HG02938 (cell line): ENCODE data around the gene RPA1.

Experiments used
- ATAC-seq: cut with Tn5 transposase; IDR thresholded peaks from one replicate; pipeline ENCODE4 v1.9.1; 2021; ENCODE audit warnings: mild to moderate bottlenecking, moderate library complexity; ENCODE audit not compliant: unreplicated experiment

RPA1 gene

DNA sequence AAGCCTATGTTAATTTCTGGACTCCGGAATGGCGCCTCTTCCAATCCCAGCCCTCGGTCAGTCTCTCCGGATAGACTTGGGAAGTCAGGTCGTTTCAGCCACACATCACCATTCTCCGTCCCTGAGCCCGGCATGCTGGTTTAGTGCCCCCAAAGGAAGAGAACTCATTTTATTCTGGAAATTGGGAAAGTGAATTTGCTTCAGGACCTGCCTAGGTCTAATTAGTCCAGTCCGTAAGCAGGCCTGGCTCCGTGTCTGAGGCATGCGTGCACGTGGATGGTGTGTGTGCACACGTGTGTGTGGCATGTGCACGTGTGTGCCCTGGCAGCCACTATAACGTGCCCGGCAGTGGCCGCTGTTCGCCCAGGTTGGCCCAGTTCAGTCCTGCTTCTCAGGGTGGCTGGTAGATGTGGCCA lies 77.4 kb downstream of the RPA1 start:
- ATAC-seq, result no peak

GRCh38 chr17:1907909-1908698 lies 78.3 kb downstream of the RPA1 start:
- ATAC-seq, result no peak

DNA sequence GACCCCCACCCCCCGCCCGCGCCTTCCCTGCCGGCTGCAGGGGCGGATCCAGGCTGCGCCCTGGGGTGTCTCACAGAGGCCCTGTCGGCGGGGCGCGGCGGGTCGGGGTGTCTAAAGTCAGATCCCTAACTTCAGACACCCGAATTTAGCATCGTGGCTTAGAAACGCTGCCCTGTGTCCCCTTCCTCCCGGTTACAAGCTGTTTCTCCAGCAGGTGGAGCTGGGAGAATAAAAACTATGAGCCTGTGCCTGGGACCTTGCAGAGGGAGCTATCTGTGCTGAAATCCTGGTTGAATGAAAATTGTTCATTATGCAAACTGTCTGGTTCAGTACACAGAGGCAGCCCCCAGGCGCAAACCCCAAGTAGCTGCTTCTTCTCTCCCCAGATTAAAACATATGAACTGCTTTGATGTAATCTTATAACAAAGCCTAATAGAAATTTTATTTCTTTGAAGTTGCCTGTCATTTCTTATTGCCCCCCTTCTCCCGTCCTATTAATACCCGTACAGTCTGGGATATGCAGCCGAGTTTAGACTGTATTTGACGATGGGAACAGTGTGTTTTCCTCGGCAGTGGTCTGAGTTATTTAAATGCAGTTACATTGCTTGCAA lies 79.0 kb downstream of the RPA1 start:
- no peak for ATAC-seq

GRCh38 chr17:1909985-1910384 lies 80.2 kb downstream of the RPA1 start:
- ATAC-seq, result no peak

GRCh38 chr17:1912146-1912545 lies 82.3 kb downstream of the RPA1 start:
- ATAC-seq, result no peak

- no peak for ATAC-seq
Observed at GRCh38 chr17:1913702-1914101, 83.9 kb downstream of the RPA1 start.

DNA sequence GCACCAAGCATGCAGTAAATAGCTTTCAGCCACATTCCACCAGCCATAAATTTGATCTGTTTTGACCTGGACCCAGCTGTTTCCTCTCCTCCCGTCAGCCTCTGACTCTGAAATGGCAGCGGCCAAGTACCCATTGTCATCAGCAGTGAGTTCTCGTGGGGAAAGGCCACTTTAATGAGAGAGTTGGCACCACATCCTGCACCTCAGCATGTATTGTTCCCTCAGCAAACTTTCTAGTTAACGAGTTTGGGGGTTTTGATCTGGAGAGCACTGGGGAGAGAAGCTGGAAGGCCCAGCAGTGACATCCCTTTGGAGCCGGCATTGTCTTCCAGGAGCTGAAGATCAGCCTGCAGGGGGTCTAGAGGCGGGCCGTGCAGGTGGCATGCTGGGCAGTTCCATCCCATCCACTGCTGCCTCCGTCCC lies 84.9 kb downstream of the RPA1 start:
- no peak for ATAC-seq

DNA sequence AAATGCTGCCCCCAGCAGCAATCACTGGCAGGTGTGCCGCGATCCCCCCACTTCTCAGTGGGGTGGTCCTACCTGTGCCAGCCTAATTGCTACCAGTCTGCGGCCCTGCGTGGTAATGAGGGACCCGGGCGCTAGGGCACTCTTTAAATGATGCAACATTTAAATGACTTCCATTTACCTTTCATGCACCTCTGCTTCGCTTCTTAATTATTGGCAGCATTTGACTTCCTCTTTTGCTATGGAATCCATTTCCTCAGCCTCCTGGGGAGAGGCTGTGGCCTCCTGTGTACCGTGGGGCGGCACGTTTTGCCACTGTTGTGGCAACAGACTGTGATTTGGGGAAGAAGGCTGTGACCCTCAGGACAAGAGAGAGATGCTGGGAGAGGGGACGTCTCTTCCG lies 86.1 kb downstream of the RPA1 start:
- ATAC-seq, result no peak

GRCh38 chr17:1916316-1916715 lies 86.5 kb downstream of the RPA1 start:
- ATAC-seq, result no peak

- ATAC-seq, result no peak
Observed at GRCh38 chr17:1916963-1917715, 87.3 kb downstream of the RPA1 start.

DNA sequence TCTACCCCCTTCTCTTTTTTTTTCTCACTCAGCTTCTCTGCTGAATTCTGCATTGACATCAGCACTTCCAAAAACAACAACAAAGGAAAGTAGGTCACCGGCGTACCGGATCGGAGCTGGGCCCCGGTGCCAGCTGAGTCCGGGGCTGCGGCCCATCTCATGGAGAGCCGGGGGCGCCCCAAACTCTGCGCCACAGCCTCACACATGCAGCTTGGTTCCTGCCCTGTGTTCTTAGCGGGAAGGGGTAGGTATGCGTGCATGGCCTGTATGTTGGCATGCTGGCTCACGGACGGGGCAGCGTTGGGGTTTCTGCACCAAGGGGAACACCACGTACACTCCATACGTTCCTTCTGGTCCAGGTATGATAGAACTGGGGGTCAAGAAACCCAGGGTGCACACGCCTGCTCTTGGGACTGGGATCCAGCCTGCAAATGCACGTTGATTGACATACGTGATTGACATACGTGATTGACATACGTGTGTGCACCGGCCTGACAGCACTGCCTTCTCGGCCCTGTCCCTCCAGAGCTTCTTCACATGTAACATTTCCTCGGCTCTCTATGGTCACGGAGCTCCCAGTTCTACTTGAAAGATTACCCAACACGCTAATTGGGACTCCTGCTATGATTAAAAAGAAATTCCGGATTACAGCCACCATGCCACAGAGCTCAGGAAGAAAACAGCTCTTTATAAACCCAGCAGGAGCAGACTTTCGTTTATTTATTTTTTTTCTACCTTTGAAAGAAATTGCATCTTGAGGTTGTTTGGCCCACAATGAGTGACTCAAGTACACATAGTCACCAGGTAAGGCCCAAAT lies 88.7 kb downstream of the RPA1 start:
- ATAC-seq, result no peak

- no peak for ATAC-seq
Observed at GRCh38 chr17:1919201-1919600, 89.4 kb downstream of the RPA1 start.

DNA sequence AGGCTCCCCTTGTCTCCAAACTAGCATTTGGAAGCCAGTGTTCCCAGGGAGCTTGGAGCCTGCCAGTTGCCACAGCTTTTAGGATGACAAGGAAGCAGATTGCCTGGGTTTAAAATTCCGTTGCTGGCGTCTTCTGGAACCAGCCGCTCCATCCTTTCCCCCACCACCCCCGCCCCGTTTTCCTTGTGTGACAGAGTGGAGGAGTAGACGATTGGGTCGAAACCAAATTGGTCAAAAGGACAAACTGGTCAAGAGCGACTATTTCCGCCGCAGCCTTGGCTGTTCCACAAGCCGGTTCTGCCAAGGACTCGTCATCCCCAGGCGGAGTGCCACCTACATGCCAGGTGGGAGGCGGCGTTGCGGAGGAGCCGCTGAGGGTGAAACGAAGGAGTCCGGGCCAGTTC lies 91.1 kb downstream of the RPA1 start:
- ATAC-seq, result no peak

- ATAC-seq, result no peak
Observed at GRCh38 chr17:1928976-1929375, 99.2 kb downstream of the RPA1 start.

DNA sequence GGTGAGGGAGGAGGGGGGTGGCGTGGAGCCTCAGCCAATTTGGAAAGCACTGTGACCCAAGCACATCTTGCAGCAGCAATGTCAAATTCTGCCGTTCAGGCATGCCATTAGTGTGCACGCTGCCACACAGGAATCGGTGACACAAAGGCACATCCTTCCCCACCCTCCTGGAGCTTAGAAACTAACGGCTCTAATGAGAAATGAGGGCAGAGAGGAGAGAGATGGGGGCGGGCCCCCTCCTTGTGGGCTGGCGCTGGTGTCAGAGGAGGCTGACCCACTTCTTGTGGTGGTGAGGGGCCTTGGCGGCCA lies 100.5 kb downstream of the RPA1 start:
- no peak for ATAC-seq

DNA sequence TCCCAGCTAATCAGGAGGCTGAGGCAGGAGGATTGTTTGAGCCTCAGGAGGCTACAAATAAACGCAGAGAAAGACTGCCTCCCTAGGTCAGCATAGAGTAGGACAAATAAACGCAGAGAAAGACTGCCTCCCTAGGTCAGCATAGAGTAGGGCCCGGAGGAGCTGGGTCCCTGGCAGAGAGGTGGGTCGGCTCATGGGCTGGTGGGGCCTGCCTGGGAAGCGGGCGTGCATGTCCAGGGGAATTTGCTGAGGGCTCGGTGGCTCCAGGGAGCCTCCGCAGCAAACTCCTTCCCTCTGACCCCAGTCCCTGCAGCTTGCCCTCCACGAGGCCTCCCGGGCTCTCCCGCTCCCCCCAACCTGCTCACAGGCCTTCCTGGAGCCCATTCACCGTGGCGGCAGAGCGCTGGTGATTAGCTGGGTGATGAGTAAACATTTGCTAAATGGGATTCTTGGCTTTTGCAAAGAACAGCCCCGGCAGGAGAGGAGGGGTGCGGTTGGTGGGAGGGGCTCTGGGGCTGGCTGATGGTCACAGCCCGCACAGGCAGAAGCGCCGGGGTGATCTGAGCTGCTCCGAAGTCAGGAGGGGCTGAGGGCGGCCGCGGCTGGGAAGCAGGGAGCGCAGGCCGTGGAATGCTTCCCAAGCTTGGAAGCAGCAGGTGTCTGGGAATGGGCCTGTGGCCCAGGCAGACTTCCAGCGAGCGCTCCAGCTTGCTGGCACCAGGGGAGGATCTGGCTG lies 102.2 kb downstream of the RPA1 start:
- ATAC-seq, result no peak

GRCh38 chr17:1933875-1934715 lies 104.3 kb downstream of the RPA1 start:
- no peak for ATAC-seq

DNA sequence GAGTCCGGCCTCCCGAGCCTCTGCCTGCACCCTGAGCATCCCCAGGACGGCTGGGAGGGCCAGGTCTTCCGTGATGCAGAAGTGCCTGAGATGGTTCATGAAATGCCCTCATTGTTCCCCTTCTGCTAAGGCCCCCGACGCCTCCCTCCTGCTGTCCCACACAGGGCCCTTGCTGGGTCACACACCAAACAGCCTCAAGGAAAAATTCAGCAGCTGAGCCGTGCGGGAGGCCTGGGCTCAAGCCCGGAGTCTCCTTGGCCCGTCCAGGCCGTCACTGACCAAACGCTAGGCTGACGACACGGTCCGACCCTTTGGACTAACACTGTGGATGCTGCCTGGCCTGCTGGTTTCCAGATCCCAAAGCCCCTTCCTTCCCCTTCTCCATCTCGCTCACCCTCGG lies 105.1 kb downstream of the RPA1 start:
- ATAC-seq, result no peak

GRCh38 chr17:1936766-1937165 lies 107.0 kb downstream of the RPA1 start:
- ATAC-seq, result no peak

DNA sequence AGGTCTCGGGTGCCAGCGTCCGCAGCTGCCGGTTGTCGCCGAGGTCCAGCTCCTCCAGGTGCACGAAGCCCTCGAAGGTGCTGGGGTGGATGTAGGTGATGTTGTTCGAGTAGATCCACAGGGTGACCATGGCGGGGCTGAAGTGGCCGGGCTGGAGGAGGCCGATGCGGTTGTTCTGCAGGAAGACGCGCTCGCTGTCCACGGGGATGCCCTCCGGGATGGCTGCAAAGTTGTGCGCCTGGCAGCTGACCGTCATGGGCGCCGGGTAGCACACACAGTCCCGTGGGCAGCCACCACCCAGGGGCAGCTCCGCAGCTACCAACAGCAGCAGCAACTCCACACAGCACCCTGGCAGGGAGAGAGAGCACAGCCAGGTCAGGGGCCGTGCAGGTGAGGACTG lies 107.7 kb downstream of the RPA1 start:
- no peak for ATAC-seq
